WERI-Rb-1 (cell line): ENCODE data around the gene BACH2.

ENCODE experiments used
- DNase-seq: peaks from one replicate; pipeline ENCODE4 v3.0.0-alpha.2; 2020
- H3K27ac ChIP-seq: fragments of 250-450 bp; sonication (Bioruptor Pico); 2 replicates; pipeline ENCODE4 v1.5.1; 2020; ENCODE audit warnings: mild to moderate bottlenecking, moderate library complexity
- H3K27me3 ChIP-seq: fragments of 250-450 bp; sonication (Bioruptor Pico); 2 replicates; pipeline ENCODE4 v1.5.1; 2021; ENCODE audit warnings: mild to moderate bottlenecking, low read depth, moderate library complexity; ENCODE audit not compliant: insufficient read depth, severe bottlenecking
- H3K36me3 ChIP-seq: fragments of 250-450 bp; sonication (Bioruptor Pico); 2 replicates; pipeline ENCODE4 v1.5.1; 2020; ENCODE audit warnings: mild to moderate bottlenecking, moderate library complexity
- H3K4me3 ChIP-seq: 2 replicates; pipeline ENCODE4 v1.5.1; 2011; ENCODE audit warnings: low read depth, mild to moderate bottlenecking, control low read depth, low read length
- H3K9me3 ChIP-seq: fragments of 250-450 bp; sonication (Bioruptor Pico); 2 replicates; pipeline ENCODE4 v1.5.1; 2021; ENCODE audit warnings: mild to moderate bottlenecking, moderate library complexity; ENCODE audit not compliant: severe bottlenecking
- TF ChIP-seq, protein P1 (sequence below): IDR thresholded peaks from 2 replicates; pipeline ENCODE4 v1.5.1; 2011; ENCODE audit warnings: low read depth, mild to moderate bottlenecking, control low read depth, inconsistent platforms, low read length

Gene BACH2

DNA sequence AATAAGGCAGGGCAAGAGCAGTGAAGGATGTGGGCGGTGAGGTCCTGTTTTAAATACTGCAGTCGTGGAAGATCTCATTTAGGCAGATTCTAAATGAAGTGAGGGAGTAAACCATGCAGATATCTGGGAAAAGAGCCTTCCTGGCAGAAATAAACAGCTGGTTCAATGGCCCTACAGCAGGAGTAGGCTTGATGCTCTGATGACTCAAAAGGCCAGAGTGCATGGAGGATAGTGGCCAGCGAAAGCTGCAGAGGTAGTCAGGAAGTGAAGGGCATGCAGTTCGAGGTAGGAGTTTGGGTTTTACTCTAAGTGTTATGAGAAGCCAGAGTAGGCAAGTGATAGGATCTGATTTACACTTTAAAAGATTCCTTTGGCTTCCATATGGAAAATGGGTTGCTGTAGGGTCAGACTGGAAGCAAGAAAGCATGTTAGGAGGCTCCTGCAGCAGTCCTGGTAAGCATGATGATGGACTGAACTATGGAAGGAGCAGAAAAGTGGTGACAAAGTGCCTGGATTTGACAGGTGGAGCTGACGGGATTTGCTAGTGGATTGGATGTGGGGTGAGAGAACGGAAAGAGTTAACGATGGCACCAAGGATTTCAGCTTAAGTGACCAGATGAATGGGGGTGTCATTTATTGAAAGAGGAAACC is 252.3 kb downstream of the BACH2 start:
- H3K27ac ChIP-seq, result no peak overlapping the region
- H3K9me3 ChIP-seq, result no peaks in the 10 kb centered on the region
- TF ChIP-seq, protein P1, sequence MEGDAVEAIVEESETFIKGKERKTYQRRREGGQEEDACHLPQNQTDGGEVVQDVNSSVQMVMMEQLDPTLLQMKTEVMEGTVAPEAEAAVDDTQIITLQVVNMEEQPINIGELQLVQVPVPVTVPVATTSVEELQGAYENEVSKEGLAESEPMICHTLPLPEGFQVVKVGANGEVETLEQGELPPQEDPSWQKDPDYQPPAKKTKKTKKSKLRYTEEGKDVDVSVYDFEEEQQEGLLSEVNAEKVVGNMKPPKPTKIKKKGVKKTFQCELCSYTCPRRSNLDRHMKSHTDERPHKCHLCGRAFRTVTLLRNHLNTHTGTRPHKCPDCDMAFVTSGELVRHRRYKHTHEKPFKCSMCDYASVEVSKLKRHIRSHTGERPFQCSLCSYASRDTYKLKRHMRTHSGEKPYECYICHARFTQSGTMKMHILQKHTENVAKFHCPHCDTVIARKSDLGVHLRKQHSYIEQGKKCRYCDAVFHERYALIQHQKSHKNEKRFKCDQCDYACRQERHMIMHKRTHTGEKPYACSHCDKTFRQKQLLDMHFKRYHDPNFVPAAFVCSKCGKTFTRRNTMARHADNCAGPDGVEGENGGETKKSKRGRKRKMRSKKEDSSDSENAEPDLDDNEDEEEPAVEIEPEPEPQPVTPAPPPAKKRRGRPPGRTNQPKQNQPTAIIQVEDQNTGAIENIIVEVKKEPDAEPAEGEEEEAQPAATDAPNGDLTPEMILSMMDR, result no peak
- H3K36me3 ChIP-seq, result no peaks in the 10 kb centered on the region
- no peak for DNase-seq
- H3K4me3 ChIP-seq, result no peak overlapping the region
- no peaks in the 10 kb centered on the region for H3K27me3 ChIP-seq

DNA sequence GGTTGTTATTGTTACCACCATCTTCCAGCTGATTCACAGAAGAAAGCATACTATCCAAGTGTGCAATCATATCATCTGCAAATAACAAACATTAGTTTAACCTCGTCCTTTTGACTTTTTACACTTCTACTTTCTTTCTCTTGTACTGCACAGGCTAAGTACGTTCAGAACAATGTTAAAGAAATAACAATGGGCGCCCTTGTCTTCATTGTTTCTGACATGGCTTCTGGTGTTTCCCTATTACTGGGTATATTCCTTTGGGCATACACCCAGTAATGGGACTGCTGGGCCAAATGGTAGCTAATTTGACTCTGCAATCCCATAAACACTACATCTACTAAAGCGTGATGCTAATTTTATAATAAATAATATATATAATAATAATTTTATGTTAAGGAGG is 255.7 kb downstream of the BACH2 start:
- Histone ChIP-seq H3K9me3 (no peaks in the 10 kb centered on the region), H3K4me3 (no peak overlapping the region), H3K27me3 (no peaks in the 10 kb centered on the region), H3K27ac (no peak overlapping the region), H3K36me3 (no peaks in the 10 kb centered on the region)
- DNase-seq, result no peak
- TF ChIP-seq, protein P1, result no peak

DNA sequence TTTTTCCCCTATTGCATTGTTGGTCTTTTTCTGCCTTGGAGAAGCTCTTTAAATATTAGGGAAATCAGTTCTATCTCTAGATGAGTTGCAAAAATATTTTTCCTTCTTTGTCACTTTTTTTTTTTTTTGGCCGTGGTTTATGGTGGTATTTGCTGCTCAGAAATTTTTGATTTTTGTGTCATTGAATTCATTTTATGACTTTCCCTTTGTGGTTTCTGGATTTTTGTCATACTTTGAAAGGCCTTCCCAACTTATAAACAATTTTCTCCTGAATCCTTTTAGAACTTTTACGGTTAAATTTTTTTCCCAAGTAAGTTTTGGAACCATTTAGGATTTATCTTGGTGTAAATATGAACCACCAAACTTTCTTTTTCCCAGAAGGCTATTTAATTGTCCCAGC is 256.7 kb downstream of the BACH2 start:
- H3K9me3 ChIP-seq, result no peaks in the 10 kb centered on the region
- TF ChIP-seq, protein P1, result no peak
- no peaks in the 10 kb centered on the region for H3K27me3 ChIP-seq
- no peak for DNase-seq
- no peak overlapping the region for H3K27ac ChIP-seq
- no peak overlapping the region for H3K4me3 ChIP-seq
- H3K36me3 ChIP-seq, result no peaks in the 10 kb centered on the region

DNA sequence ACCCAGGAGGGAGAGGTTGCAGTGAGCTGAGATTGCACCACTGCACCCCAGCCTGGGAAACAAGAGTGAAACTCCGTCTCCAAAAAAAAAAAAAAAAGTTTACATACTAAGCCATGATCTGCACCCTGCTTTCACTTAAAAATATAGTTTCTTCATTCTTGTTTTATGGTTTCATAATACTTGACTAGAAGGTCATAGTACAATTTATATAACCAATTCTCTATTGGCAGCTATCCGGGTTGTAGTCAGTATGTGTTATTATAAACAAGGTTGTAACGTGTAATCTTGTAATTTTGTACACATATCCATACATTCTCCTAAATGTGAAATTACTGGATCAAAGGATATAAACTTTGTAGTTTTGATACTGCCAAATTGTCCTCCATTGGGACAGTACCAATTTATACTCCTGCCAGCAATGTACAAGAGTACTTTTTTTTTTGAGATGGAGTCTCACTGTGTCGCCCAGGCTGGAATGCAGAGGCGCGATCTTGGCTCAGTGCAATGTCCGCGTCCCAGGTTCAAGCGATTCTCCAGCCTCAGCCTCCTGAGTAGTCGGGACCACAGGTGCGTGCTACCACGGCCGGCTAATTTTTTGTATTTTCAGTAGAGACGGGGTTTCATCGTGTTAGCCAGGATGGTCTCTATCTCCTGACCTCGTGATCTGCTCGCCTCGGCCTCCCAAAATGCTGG is 257.5 kb downstream of the BACH2 start:
- TF ChIP-seq, protein P1, result no peak
- H3K36me3 ChIP-seq, result no peaks in the 10 kb centered on the region

DNA sequence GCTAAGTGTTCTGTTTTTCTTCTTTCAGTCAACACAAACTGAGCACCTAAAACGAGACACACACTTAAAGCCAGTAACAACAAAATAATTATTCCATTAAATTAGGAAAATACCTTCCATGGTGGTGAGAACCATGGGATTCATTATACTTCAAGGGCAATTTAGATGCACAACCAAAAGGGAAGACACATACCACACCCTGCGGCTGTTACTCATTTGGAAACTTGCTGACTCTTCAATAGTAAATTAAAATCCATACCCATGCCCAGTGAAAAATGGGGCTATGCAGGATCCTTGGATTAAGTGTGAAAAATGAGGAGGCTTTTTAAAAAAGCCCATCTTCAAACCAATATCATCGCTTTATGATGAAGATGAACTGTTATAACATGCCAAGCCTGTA is 259.7 kb downstream of the BACH2 start:
- DNase-seq, result no peak
- H3K27ac ChIP-seq, result no peak overlapping the region

More for the DNA sequence above, 257.5 kb downstream of the BACH2 start:
- no peak for DNase-seq
- H3K9me3 ChIP-seq, result no peaks in the 10 kb centered on the region
- H3K27ac ChIP-seq, result no peak overlapping the region
- H3K27me3 ChIP-seq, result no peaks in the 10 kb centered on the region
- no peak overlapping the region for H3K4me3 ChIP-seq

More for the DNA sequence above, 259.7 kb downstream of the BACH2 start:
- no peaks in the 10 kb centered on the region for H3K27me3 ChIP-seq
- TF ChIP-seq, protein P1, result no peak
- H3K36me3 ChIP-seq, result no peaks in the 10 kb centered on the region
- H3K9me3 ChIP-seq, result peaks cover 6% of the 10 kb centered on the region
- H3K4me3 ChIP-seq, result no peak overlapping the region
